Measurements from ENCODE around the gene GRIK5.

DNA sequence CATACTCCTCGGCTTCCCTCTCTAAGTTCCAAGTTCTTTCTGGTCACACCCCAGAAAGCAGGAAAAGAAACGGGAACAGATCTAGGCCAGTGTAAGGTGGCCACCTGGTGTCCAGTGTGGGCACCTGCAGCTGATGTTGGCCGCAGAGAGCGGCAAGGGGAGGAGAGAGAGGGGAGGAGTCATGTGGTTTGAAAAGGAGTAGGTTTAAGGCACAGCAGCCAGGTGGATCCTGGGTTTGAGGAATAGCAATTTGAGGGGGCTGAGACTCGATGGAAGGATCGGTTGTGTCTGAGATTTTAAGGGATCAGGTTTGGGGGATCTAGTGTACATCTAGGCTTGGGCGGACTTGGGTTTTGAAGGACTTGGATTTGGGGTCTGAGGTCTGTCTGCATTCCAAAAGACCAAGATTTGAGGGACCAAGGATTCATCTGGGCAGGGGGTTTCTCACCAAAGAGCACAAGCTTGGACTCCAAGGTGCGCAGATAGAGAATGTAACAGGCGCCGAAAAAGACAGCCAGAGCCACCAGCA lies 112.1 kb downstream of the GRIK5 start:
- no peak for TF ChIP-seq POLR2AphosphoS5 (IDR thresholded peaks at IDR 0.05; ENCODE audit: low read depth, low read length)
- TF ChIP-seq POLR2A (IDR thresholded peaks at IDR 0.05; ENCODE audit: low read depth, low read length) = no peak
- TF ChIP-seq SPI1 (IDR thresholded peaks at IDR 0.05; ENCODE audit: low read depth, low read length) = 0 out of 2 replicates have a peak, but pooled peaks have one; percentile 27

Data from GM12891 (cell line).